ENCODE results near the gene CIDEA. TPM values are rescaled to one million over a fixed set of nuclear protein-coding genes. Genes with fewer than 3 reads are reported as not detected.

Gene CIDEA
- total RNA-seq, 2 donors from 2014 or later = not detected

DNA sequence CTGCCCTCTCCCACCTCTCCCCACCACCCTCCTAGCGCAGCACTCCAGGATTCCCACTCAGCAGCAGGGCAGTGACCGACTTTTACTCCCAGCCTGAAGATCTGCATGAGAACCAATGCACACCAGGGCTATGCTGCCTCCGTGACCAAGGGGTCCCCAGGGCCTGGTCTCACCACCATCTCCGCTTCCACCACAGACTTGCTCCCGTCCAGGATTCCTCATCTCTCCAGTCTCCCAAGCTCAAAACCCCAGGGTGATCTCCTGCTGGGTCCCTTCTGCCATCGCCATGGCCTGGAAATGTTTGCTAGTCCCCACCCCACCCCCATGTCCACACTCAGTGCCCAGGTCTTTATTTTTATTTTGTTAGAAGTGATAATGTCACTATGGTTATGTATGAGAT, 2.1 kb upstream of the CIDEA start:
- Mint-ChIP-seq H3K27me3 (peaks cover 45% of the 10 kb centered on the region), H3K36me3 (ENCODE audit: low read depth) (no peaks in the 10 kb centered on the region), H3K4me3 (no peak overlapping the region), H3K4me1 (no peaks in the 10 kb centered on the region), H3K9me3 (no peaks in the 10 kb centered on the region), H3K27ac (no peak overlapping the region)
- no peak for ATAC-seq (replicated peaks)

- no peak overlapping the region for H3K27ac Mint-ChIP-seq
- H3K9me3 Mint-ChIP-seq = no peaks in the 10 kb centered on the region
- H3K4me1 Mint-ChIP-seq = no peaks in the 10 kb centered on the region
- H3K27me3 Mint-ChIP-seq = peaks cover 47% of the 10 kb centered on the region
- no peaks in the 10 kb centered on the region for H3K36me3 Mint-ChIP-seq (ENCODE audit: low read depth)
- no peak overlapping the region for H3K4me3 Mint-ChIP-seq
- no peak for ATAC-seq (replicated peaks)
These were observed 1.1 kb upstream of the CIDEA start for GRCh38 chr18:12253027-12253426.

DNA sequence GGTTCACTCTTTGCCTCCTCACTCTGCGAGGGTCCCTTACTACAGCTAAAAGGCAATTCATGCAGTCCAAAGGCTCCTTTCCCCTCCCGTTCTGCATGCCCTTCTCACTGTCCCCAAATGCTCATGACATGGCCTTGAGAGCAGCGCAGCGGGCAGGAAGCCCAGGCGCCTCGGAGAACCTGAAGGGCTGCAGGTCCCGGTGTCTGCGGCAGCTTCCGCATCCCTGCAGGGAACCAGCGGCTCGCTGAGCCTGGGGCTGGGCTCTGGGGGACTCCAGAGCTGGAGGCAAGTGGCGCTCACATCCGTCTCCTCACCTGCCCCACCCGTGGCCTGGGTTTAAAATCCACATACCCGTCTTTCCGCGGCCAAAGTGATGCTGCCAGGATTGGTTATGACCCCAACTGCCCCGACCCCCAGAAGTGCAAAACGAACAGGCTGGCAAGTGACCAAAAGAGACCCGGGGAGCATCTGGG, 462 bp upstream of the CIDEA start:
- Mint-ChIP-seq H3K4me1 (no peaks in the 10 kb centered on the region), H3K4me3 (no peak overlapping the region), H3K27ac (no peak overlapping the region), H3K9me3 (no peaks in the 10 kb centered on the region), H3K36me3 (ENCODE audit: low read depth) (no peaks in the 10 kb centered on the region), H3K27me3 (peaks cover 46% of the 10 kb centered on the region)
- ATAC-seq (replicated peaks) = no peak

DNA sequence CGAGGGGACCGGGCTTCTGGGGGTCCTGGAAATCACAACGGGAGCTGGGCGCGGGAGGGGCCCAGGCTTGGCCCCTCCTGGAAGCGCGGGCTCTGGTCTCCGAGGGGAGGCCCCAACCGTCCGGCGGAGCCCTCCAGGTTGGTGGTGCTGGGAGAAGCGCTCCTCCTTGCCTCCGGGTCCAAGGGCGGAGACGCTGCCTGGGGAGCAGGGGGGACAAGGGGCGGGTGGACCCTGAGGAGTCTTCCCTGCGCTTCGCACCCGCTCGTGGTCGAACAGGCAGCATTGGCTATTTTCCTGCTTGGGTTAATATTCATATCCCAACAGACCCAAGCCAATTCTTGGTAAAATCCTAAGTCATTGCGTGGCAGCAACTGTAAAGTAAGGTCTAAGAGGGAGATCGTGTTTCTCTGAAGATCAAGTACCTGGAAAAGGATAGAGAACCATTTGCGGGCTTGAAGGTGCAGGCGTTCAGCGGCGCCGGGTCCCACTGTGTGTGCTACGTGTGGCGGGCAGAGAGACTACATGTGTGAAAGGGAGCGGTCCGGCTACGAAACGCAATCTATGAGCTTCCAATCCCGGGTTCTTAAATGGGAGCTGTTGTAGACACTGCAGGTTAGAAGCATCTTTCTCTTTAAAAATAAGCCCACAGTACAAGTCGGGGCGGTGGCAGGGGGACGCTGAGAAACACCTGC, 805 bp downstream of the CIDEA start:
- Mint-ChIP-seq H3K36me3 (ENCODE audit: low read depth) (no peaks in the 10 kb centered on the region), H3K4me3 (no peak overlapping the region), H3K27me3 (peaks cover 37% of the 10 kb centered on the region), H3K27ac (no peak overlapping the region), H3K9me3 (no peaks in the 10 kb centered on the region), H3K4me1 (no peaks in the 10 kb centered on the region)
- ATAC-seq (replicated peaks) = no peak

- no peak for ATAC-seq (replicated peaks)
- Mint-ChIP-seq H3K27ac (no peak overlapping the region), H3K9me3 (no peaks in the 10 kb centered on the region), H3K4me1 (no peaks in the 10 kb centered on the region), H3K36me3 (ENCODE audit: low read depth) (no peaks in the 10 kb centered on the region), H3K4me3 (no peak overlapping the region), H3K27me3 (peaks cover 37% of the 10 kb centered on the region)
These were observed 1.5 kb downstream of the CIDEA start for GRCh38 chr18:12255626-12256026.

GRCh38 chr18:12256951-12257350, 2.8 kb downstream of the CIDEA start:
- H3K36me3 Mint-ChIP-seq (ENCODE audit: low read depth) = no peaks in the 10 kb centered on the region
- ATAC-seq (replicated peaks) = no peak
- peaks cover 31% of the 10 kb centered on the region for H3K27me3 Mint-ChIP-seq
- no peak overlapping the region for H3K27ac Mint-ChIP-seq
- no peaks in the 10 kb centered on the region for H3K4me1 Mint-ChIP-seq
- no peaks in the 10 kb centered on the region for H3K9me3 Mint-ChIP-seq
- no peak overlapping the region for H3K4me3 Mint-ChIP-seq

DNA sequence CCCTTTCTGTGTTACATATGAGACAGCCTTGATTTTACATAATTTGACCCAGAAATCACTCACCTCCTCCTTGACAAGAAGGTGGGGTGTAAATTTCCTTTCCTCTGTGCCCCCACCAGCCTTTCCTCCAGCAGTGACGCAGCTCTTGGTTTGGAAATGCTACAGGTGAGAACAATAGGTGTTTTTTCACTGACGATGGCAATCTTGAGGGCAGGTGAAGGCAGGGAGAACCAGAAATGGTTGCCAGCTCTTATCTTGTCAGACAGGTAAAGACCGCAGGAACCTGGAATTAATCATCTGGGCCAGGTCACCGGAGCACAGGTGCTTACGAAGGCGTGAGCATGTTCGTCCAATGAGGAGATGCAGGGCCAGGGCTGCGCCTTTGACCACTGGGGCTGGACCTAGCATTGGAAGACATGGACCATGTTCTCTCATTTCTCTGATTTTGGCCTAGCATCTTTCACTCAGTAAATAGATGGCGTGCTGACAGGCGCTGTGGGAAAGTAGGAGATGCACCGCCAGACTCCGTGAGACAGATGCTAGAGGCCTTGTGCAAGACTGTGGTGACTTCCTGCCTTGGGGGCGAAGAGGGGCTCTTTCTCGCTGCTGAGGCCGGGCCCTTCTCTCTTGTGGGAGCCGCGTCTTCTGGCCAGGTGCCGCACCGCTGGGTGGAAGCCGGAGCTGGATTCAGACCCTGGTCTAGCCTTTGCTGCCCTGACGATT, 4.0 kb downstream of the CIDEA start:
- no peak for ATAC-seq (replicated peaks)
- Mint-ChIP-seq H3K4me1 (no peaks in the 10 kb centered on the region), H3K27me3 (peaks cover 32% of the 10 kb centered on the region), H3K4me3 (no peak overlapping the region), H3K36me3 (ENCODE audit: low read depth) (no peaks in the 10 kb centered on the region), H3K9me3 (no peaks in the 10 kb centered on the region), H3K27ac (no peak overlapping the region)

DNA sequence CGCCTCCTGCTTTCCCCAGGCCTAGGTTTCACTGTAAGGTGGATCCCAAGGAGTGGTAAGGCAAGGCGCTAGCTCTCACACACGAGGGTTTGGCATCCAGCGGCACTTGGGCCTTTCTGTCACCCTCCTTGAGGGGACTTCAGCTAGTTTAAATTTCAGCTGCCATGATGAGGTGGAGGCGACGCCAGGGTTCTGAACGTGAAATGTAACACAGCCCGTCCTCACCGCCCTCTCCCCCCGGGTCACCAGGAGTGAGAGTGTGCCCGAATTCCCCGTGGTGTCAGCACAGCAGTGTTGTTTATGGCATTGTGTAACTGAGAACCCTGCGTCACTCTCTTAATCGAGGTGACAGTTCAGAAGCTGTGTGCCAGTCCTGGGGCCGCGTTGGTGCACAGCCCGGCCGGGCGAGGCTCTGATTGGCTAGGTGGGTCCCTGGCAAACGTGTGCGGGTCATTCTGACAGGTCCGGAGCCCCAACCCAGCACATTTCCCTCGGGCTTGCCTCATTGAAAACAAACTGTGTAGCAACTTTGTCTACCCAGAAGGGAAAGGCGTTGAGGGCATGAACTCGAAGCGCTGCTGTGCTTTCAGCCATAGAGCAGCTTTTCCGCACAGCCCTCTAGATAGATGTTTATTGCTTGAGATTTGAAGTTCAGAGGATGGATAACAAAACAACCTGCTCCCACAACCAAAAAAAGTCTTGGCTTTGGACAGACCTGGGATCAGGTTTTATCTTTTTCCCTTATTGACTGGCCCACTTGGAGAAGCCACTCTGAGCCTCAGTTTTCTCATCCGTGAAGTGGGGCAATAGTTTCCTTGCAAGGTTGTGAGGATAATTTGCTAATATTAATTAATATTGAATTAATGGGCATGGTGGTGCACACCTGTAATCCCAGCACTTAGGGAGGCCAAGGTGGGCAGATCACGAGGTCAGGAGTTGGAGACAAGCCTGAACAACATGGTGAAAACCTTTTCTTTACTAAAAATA, 4.9 kb downstream of the CIDEA start:
- no peaks in the 10 kb centered on the region for H3K36me3 Mint-ChIP-seq (ENCODE audit: low read depth)
- no peak for ATAC-seq (replicated peaks)
- H3K4me3 Mint-ChIP-seq = no peak overlapping the region
- H3K9me3 Mint-ChIP-seq = no peaks in the 10 kb centered on the region
- H3K27ac Mint-ChIP-seq = no peak overlapping the region
- H3K4me1 Mint-ChIP-seq = no peaks in the 10 kb centered on the region
- peaks cover 29% of the 10 kb centered on the region for H3K27me3 Mint-ChIP-seq

DNA sequence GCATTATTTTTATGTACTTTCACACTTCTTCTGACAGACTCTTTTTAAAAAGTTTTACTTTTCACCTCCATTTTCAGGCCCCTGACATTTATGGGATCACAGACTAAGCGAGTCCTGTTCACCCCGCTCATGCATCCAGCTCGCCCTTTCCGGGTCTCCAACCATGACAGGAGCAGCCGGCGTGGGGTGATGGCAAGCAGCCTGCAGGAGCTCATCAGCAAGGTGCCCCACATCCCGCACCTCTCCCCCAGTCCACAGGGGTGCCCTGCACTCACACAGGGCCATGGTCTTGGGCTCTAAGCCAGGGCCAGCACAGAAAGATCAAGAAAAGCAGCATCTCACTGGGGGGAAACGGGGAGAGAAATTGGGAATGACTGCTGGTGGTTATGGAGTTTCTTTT, 8.6 kb downstream of the CIDEA start:
- H3K27me3 Mint-ChIP-seq = peaks cover 21% of the 10 kb centered on the region
- no peak overlapping the region for H3K4me3 Mint-ChIP-seq
- H3K36me3 Mint-ChIP-seq (ENCODE audit: low read depth) = no peaks in the 10 kb centered on the region
- H3K27ac Mint-ChIP-seq = no peak overlapping the region
- H3K4me1 Mint-ChIP-seq = no peaks in the 10 kb centered on the region
- no peaks in the 10 kb centered on the region for H3K9me3 Mint-ChIP-seq
- ATAC-seq (replicated peaks) = no peak

GRCh38 chr18:12264864-12265263, 10.7 kb downstream of the CIDEA start:
- Mint-ChIP-seq H3K27ac (no peak overlapping the region), H3K4me1 (no peaks in the 10 kb centered on the region), H3K27me3 (peaks cover 21% of the 10 kb centered on the region), H3K9me3 (no peaks in the 10 kb centered on the region), H3K4me3 (no peak overlapping the region), H3K36me3 (ENCODE audit: low read depth) (no peaks in the 10 kb centered on the region)
- no peak for ATAC-seq (replicated peaks)

GRCh38 chr18:12271376-12272235, 17.4 kb downstream of the CIDEA start:
- H3K4me1 Mint-ChIP-seq = no peaks in the 10 kb centered on the region
- H3K27me3 Mint-ChIP-seq = peaks cover 3% of the 10 kb centered on the region
- peak overlapping the region; percentile 15 for H3K4me3 Mint-ChIP-seq
- no peaks in the 10 kb centered on the region for H3K36me3 Mint-ChIP-seq (ENCODE audit: low read depth)
- no peaks in the 10 kb centered on the region for H3K9me3 Mint-ChIP-seq
- no peak overlapping the region for H3K27ac Mint-ChIP-seq
- peak; percentile 83 for ATAC-seq (replicated peaks)

DNA sequence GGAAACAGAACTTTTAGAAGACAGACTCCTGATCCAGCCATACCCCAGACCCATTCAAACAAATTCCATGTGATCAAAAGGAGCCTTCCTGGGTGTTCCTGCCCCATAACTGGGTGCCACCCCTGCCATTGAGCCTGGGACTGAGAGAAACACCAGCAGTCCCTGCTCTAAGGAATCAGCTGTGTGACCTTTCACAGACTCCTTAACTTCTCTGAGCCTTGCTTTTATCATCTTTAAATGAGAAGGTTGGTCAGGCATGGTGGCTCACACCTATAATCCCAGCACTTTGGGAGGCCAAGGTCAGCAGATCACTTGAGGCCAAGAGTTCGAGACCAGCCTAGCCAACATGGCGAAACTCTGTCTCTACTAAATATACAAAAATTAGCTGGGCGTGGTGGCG, 20.6 kb downstream of the CIDEA start:
- Mint-ChIP-seq H3K27me3 (peaks cover 9% of the 10 kb centered on the region), H3K36me3 (ENCODE audit: low read depth) (no peaks in the 10 kb centered on the region), H3K9me3 (no peaks in the 10 kb centered on the region), H3K27ac (no peak overlapping the region), H3K4me3 (no peak overlapping the region), H3K4me1 (no peaks in the 10 kb centered on the region)
- no peak for ATAC-seq (replicated peaks)

DNA sequence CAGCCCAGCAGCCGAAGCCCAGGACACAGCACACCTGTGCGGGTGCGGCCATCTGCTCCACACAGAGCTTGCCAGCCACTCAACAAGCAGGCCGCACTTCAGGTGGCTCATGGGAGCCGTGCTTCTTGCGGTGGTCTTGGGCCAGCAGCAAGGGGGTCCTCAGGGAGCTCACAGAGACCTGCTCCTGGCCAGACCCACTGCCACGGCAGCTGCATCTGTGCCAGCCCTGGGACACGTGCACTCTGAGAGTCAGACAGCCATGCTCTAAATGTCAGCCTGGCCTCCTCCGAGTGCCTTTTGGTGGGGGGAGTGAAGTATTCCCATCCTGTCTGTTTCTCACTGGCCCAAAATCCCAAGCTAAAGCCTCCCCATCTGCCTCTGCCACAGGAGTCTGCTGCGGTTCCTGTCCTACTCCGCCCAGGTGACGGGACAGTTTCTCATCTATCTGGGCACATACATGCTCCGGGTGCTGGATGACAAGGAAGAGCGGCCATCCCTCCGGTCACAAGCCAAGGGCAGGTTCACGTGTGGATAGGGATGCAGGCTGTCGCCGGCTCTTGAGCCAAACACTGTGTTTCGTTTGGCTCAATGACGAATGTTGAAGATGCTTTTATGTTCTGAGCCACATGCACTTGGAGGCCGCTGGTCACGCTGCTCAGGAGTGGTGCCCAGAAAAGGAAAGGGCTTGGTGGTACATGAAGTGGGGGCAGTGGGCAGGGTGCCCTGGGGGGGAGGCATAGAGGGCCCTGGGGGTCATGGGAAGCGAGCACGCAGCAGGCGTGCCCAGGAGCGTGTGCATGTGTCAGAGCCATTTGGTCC, 22.8 kb downstream of the CIDEA start:
- Mint-ChIP-seq H3K36me3 (ENCODE audit: low read depth) (no peaks in the 10 kb centered on the region), H3K27ac (no peak overlapping the region), H3K4me1 (no peaks in the 10 kb centered on the region), H3K27me3 (peaks cover 9% of the 10 kb centered on the region), H3K9me3 (no peaks in the 10 kb centered on the region), H3K4me3 (no peak overlapping the region)
- ATAC-seq (replicated peaks) = no peak
